Stimulated activated CD8-positive, alpha-beta memory T cell treated with anti-CD3 and anti-CD28 coated beads, Interleukin-7, amount 100 ng/mL, for 48 hours (primary cell): ENCODE data around the gene CYSTM1.

Experiments used
- DNase-seq, 2 donors: peaks; one replicate each; pipeline ENCODE4 v3.0.0-alpha.2; 2020; ENCODE audit warnings: low read depth in 1 of 2; ENCODE audit errors: extremely low read depth in 1 of 2

Gene CYSTM1

GRCh38 chr5:140252470-140253126 is 77.6 kb downstream of the CYSTM1 start:
- DNase-seq = no peak

DNA sequence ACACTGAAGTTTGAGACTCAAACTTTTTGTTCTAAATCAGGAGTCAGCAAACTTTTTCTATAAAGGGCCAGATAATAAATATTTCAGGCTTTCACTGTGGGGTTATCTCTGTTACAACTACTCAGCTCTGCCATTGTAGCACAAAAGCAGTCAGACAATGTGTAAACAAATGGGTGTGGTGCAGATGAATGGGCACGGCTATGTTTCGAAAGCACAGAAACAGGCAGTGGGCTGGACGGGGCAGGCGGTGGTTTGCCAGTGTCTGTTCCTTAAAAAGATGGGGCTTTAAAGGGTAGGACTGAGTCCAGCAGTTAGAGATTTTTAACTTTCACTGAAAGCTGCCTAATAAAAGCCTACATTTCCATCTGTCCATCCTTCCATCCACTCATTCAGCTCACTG is 79.0 kb downstream of the CYSTM1 start:
- no peak for DNase-seq

DNA sequence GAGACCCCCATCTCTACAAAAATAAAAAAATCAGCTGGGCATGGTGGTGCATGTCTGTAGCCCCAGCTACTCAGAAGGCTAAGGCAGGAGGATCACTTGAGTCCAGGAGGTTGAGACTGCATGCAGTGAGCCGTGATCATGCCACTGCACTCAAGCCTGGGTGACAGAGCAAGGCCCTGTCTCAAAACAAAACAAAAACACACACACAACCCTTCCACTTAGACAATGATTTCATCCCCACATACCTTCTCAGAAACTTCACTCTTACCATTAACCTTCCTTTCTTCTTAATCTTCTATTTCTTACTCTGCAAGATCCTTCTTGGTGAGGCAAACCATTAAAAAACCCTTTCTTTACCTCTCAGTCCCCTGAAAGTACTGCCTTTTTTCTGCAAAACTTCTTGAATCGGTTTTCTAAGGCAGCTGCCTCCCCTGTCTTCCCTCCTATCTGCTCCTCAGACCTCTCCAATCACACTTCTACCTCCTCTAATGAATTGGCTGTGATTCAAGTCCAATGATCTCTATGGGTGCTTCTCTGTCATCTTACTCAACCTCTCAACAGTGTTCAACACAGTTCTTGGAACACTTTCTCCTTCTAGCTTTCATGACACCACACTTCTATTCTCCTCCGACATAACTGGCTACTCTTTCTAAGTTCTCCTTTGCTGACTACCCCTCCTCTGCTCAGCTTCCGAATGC is 80.6 kb downstream of the CYSTM1 start:
- DNase-seq = no peak

DNA sequence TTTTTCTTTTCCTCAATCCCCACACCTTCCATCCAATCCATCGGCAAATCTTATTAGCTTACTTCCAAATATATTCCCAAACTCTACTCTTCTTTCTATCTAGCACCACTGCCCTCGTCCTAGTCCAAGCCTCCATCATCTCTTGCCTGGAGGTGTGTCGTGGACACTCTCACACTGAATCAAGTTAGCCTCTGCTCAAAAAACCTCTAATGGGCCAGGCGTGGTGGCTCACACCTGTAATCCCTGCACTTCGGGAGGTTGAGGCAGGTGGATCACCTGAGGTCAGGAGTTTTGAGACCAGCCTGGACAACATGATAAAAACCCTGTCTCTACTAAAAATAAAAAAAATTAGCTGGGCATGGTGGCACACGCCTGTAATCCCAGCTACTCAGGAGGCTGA is 81.7 kb downstream of the CYSTM1 start:
- no peak for DNase-seq

GRCh38 chr5:140258016-140258415 is 83.0 kb downstream of the CYSTM1 start:
- DNase-seq = no peak

DNA sequence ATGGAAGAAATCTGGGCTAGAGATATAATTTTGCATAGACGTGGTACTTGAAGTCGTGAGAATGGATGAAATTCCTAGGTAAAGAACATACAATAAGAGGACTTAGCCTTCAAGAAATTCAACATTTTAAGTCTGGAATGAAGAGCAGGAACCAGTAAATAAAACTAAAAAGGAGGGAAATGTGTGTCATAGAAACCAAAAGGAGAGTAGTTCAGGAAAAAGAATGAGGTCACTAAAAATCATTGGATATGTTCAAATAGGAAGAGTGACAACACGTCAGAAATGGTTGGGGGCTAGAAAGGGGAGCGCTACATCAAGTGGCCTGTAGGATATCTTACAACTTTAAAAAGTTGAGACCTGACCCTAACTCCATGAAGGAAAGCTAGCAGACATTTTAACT is 83.9 kb downstream of the CYSTM1 start:
- DNase-seq = no peak

DNA sequence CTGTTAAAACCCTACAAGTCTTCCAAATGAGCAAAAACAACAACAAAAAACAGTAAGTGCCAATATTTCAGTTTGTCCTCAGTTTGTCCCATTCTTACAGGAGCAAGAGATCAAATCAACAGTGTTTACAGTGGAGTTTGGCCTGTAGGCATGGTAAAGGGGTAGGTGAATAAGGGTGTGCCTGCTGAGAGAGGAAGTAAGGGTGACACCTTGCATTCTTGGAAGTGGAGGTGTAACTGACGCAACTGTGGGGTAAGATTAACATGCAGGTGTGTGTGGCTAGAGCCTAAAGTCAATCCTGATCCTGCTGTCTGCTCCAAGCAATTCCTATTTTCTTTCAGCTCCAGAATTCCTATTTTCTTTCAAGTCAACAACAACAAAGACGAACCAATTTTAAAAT is 84.5 kb downstream of the CYSTM1 start:
- no peak for DNase-seq

- no peak for DNase-seq
Observed at GRCh38 chr5:140260089-140260656, 85.2 kb downstream of the CYSTM1 start.

GRCh38 chr5:140261403-140262171 is 86.6 kb downstream of the CYSTM1 start:
- DNase-seq = no peak

- no peak for DNase-seq
Observed at GRCh38 chr5:140262221-140262620, 87.2 kb downstream of the CYSTM1 start.

GRCh38 chr5:140262839-140263238 is 87.9 kb downstream of the CYSTM1 start:
- no peak for DNase-seq

DNA sequence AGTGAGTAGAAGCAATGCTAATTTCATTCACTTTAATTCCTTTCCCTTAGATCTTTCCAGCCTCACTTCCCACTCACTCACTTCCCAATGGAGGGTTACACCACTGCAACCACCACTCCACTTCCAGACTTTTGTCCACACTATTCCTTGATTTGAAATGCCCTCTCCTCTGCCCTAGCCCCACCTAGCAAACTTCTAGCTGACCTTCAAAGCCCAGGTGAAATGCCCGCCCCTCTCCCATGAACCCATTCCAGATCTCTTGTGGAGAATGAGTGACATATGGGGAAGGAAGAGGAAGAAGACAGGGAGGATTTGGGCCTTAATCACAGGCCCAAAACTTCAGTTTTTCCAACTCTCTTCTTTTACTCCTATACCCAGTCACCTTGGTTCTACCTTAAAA is 90.9 kb downstream of the CYSTM1 start:
- DNase-seq = no peak

DNA sequence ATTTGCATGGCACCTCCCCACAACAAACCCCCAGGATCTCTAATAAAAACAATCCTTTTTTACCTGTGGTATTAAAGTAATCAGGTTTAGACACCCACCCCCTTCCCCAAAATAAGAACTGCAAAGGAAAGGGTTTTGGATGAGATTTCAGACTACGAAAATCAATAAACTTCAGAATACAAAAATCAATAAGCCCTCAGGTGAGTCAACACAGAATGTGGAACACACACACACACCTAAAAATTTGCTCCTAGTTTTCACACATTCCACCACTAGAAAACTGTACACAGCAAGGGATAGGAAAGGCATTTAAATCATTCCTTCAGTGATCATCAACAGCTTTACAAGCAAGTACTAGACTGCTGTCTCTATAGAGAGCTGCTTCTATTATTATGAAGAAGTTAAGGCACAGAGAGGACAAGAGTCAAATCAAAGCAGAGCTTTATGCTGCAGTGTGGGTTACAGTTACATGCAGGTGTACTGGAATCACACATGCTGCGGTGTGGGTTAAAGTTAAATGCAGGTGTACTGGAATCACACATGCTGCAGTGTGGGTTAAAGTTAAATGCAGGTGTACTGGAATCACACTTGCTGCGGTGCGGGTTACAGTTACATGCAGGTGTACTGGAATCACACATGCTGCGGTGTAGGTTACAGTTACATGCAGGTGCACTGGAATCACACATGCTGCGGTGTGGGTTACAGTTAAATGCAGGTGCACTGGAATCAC is 91.6 kb downstream of the CYSTM1 start:
- no peak for DNase-seq

DNA sequence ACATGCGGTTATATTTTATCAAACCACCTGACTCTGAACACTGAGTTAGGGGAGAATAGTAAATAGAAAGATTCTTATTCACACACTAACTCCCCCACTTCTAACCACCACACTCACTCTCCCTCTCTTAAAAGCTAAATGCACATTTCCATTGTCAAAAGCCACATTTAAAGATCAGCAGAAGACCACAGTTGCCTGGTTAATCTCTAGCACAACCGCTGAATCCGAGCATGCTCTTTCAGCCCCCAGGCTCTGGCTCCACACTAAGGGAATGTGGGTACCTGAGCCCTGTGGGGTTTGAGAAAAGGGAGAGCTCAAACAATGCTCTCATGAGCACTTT is 92.2 kb downstream of the CYSTM1 start:
- DNase-seq = no peak

DNA sequence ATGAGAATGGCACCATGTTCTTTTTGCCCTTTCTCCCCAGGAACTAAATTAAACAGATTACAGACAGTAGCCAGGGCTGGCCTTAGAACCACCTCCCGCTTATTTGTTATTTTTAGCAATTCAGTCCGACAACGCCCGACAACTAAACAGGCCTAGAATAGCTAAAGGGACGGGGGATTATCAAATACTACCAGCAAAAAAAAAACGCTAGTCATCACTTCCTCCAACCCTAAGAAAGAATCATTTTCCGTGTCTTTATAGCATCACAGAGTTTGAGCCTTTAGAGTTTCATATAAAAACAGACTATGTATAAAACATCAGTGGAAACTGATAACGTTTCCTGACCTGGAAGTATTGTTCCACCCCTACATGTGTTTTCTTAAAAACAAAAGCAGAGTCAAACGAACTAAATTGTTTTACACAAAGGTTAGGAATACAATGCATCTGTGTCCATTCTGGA is 92.6 kb downstream of the CYSTM1 start:
- no peak for DNase-seq

GRCh38 chr5:140270008-140270407 is 95.0 kb downstream of the CYSTM1 start:
- DNase-seq = no peak

- DNase-seq = no peak
Observed at GRCh38 chr5:140273401-140273877, 98.5 kb downstream of the CYSTM1 start.

DNA sequence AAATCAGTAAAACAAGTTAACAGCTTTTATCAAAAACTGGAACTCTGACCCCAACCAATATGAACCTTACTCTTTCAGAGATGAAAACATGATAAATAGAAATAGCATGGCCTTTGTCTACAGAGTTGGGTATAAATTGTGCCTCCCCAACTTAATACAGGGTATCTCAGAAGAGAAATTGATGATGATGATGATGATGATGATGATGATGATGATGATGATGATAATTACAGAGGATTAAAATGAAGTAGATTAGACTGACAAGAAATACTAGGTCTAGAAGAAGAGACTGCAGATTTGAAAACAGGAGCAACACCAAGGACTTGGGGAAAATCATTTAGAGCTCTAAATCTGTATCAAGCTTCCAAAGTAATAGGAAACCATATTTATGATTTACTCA is 100.8 kb downstream of the CYSTM1 start:
- no peak for DNase-seq

DNA sequence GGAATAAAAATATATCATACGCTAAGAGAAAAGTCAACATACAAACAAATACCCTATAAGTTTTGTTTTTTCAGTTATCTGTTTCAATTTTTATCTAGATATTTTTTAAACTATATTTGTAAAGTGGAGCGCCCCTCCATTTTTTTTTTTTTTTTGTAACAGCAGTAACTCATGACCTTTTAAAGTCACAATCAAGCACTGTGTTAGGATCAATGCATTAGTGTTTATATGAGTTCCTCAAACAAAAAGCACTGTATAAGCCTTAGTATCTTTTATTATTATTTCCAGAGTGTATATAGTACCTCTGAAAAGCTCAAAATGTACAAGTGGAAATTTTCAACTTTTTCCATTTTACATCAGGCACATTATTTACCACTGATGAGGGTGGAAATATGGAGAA is 107.3 kb downstream of the CYSTM1 start:
- DNase-seq = no peak

GRCh38 chr5:140284013-140284412 is 109.0 kb downstream of the CYSTM1 start:
- no peak for DNase-seq

- DNase-seq = no peak
Observed at GRCh38 chr5:140286424-140286823, 111.4 kb downstream of the CYSTM1 start.
